GM19397 (cell line): ENCODE data around the gene PIGC.

Source experiments
- ATAC-seq: cut with Tn5 transposase; IDR thresholded peaks from one replicate; pipeline ENCODE4 v1.9.1; 2021; ENCODE audit warnings: mild to moderate bottlenecking, moderate library complexity; ENCODE audit not compliant: unreplicated experiment

Gene PIGC

DNA sequence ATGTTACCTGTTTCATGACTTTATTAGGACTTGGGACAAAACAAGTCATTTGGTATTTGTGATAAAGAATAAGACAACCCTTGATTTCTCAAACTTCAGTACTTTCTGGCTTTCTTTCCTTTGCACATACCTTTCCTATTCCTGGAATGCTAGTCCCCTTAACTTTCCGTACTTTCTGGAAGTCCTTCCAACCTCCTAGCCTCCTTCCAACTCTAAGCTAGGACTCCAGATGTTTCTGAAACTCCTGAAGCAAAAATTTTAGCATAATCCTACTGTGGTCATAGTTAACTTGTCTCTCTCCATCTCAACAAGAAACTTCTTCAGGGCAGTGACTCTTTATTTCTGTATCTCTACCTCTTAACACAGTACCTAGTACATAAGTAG lies 43.2 kb downstream of the PIGC start:
- no peak for ATAC-seq

GRCh38 chr1:172399756-172400721 lies 43.8 kb downstream of the PIGC start:
- no peak for ATAC-seq

GRCh38 chr1:172398970-172399755 lies 44.7 kb downstream of the PIGC start:
- no peak for ATAC-seq

DNA sequence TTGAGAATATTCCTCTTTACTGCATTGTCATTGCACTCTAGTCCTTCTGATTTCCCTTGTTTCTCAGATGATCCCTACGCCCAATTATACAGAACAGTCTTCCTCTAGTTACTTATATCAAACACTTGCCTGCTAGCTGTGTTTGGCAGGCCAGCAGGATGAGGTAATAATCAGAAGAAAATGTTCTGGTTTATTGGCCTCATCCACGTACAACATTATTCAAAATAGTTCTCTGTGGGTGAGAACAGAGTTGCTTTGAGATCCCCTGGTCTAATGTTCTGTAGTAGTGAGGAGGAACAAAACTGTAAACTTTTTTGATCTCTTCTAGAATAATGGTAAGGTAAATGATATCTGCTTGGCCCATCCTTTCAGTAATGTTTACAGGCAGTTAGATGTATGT lies 45.7 kb downstream of the PIGC start:
- ATAC-seq = no peak

GRCh38 chr1:172397633-172398032 lies 46.2 kb downstream of the PIGC start:
- no peak for ATAC-seq

- ATAC-seq = no peak
Observed at GRCh38 chr1:172397221-172397620, 46.6 kb downstream of the PIGC start.

DNA sequence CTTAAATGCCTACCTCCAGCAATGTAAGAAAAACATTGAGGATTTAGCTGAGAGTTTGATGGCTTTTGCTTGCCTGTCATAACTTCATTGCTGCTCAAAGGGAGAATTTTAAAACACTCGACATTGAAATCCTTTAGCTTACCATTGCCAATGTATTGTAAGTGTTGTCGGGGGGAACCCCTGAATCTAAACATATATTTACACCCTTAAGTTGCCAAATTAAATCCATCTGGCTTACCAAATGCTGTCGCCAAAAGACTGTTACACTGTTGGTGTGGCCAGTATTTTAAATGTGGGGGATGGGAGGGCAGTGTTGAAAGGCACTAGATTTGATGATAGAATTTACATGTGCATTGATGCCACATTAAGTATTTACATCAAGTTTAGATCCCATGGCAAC lies 48.3 kb downstream of the PIGC start:
- no peak for ATAC-seq

GRCh38 chr1:172394811-172395210 lies 49.1 kb downstream of the PIGC start:
- ATAC-seq = no peak

- peak; percentile 66 for ATAC-seq
Observed at GRCh38 chr1:172394141-172394751, 49.6 kb downstream of the PIGC start.

DNA sequence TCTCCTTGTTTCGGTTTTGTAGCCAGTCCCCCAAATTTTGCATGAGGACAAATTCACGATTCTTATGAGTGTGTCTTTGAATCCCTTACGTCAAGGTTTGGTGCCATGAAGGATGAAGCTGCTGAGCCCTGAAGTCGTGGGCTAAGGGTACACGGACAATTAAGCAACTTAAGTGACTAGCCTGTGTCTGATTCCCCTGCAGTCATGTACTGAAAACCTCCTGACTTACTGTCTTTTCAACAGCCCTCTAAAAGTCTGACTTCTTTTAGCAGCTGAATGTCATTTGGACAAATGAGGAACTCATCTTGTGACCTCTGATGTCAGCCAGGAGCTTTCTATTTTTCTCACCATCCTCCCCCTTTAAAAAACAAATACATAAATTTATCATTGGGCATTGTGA lies 50.5 kb downstream of the PIGC start:
- ATAC-seq = no peak

DNA sequence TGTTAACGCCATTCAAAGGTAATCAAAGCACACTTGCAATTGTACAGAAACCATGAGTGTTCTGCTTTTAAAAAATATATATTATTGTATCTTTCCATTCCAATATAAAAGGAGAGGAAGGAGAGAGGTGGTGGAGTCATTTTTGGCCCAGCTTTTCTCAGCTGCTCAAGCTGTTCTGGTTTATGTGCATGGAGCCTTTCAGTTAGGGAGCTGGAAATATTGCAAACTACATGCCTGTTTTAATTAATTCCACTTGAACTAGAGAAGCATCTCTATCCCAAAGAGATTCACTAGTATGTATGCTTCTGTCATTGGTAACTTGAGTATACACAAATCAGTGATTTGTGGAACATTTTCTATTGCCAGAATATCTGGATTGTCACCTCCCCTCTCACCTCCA lies 51.9 kb downstream of the PIGC start:
- ATAC-seq = no peak
